ENCODE data around the gene ITPK1. TPM values are rescaled to one million over a fixed set of nuclear protein-coding genes. Genes with fewer than 3 reads are reported as not detected.
A peak's percentile ranks its signal among the peaks of the same experiment; 100 is the strongest.

ITPK1 gene
- total RNA-seq, 4 donors from 2014 or later, result 132 to 172 (median 157) TPM

- Histone ChIP-seq H3K4me1 (peaks cover 0 to 91% (median 27%) of the 10 kb centered on the region in 4 donors), H3K4me3 (no peak overlapping the region), H3K27ac (peak overlapping the region in 3 of 4 donors; percentile 78 to 96 (median 91)), H3K9me3 (no peaks in the 10 kb centered on the region), H3K27me3 (no peaks in the 10 kb centered on the region), H3K36me3 (peaks cover 0 to 4% (median 0%) of the 10 kb centered on the region in 3 donors)
- TF ChIP-seq CTCF (IDR thresholded peaks at IDR 0.05), result no peak
- TF ChIP-seq POLR2A (IDR thresholded peaks at IDR 0.05), result no peak
- no peak for DNase-seq
These were observed 63.9 kb downstream of the ITPK1 start for GRCh38 chr14:93051600-93052546.

- peak in 2 of 3 donors; percentile 73 to 77 for DNase-seq
- H3K4me1 ChIP-seq, result peaks cover 0 to 92% (median 24%) of the 10 kb centered on the region in 4 donors
- TF ChIP-seq CTCF (IDR thresholded peaks at IDR 0.05), result no peak
- TF ChIP-seq POLR2A (IDR thresholded peaks at IDR 0.05), result peak; percentile 60 to 87
These were observed 65.0 kb downstream of the ITPK1 start for GRCh38 chr14:93050761-93051160.

GRCh38 chr14:93049867-93050331, 65.8 kb downstream of the ITPK1 start:
- Histone ChIP-seq H3K4me3 (peak overlapping the region in 2 of 4 donors; percentile 25 to 35), H3K27ac (peak overlapping the region in 3 of 4 donors; percentile 78 to 96 (median 91)), H3K4me1 (peaks cover 4 to 95% (median 24%) of the 10 kb centered on the region in 4 donors), H3K36me3 (peaks cover 0 to 4% (median 0%) of the 10 kb centered on the region in 3 donors), H3K9me3 (no peaks in the 10 kb centered on the region), H3K27me3 (no peaks in the 10 kb centered on the region)
- TF ChIP-seq POLR2A (IDR thresholded peaks at IDR 0.05), result no peak
- peak in 1 of 3 donors; percentile 58 for DNase-seq

More at GRCh38 chr14:93050761-93051160, 65.0 kb downstream of the ITPK1 start:
- Histone ChIP-seq H3K27ac (peak overlapping the region in 3 of 4 donors; percentile 78 to 96 (median 91)), H3K4me3 (peak overlapping the region in 2 of 4 donors; percentile 25 to 35), H3K9me3 (no peaks in the 10 kb centered on the region), H3K27me3 (no peaks in the 10 kb centered on the region), H3K36me3 (peaks cover 0 to 4% (median 0%) of the 10 kb centered on the region in 3 donors)

- Histone ChIP-seq H3K27ac (peak overlapping the region in 3 of 4 donors; percentile 78 to 96 (median 91)), H3K9me3 (no peaks in the 10 kb centered on the region), H3K4me3 (peak overlapping the region in 2 of 4 donors; percentile 25 to 35), H3K36me3 (peaks cover 0 to 4% (median 0%) of the 10 kb centered on the region in 3 donors), H3K27me3 (no peaks in the 10 kb centered on the region), H3K4me1 (peaks cover 4 to 95% (median 22%) of the 10 kb centered on the region in 4 donors)
- TF ChIP-seq CTCF (IDR thresholded peaks at IDR 0.05) (peak in 3 of 6 experiments; percentile 27 to 37 (median 34)), POLR2A (IDR thresholded peaks at IDR 0.05) (peak; percentile 88 to 97)
- DNase-seq, result peak in 2 of 3 donors; percentile 86 to 89
These were observed 66.4 kb downstream of the ITPK1 start for GRCh38 chr14:93049315-93049714.

GRCh38 chr14:93048843-93049242, 66.9 kb downstream of the ITPK1 start:
- no peak for TF ChIP-seq CTCF (IDR thresholded peaks at IDR 0.05)
- TF ChIP-seq POLR2A (IDR thresholded peaks at IDR 0.05), result no peak
- DNase-seq, result no peak
- Histone ChIP-seq H3K36me3 (peaks cover 0 to 4% (median 0%) of the 10 kb centered on the region in 3 donors), H3K4me3 (no peak overlapping the region), H3K27ac (peak overlapping the region in 3 of 4 donors; percentile 78 to 96 (median 91)), H3K9me3 (no peaks in the 10 kb centered on the region), H3K27me3 (no peaks in the 10 kb centered on the region), H3K4me1 (peaks cover 5 to 96% (median 23%) of the 10 kb centered on the region in 4 donors)
